Measurements from ENCODE around the gene ACSF2. TPM values are rescaled to one million over a fixed set of nuclear protein-coding genes. Genes with fewer than 3 reads are reported as not detected.

Gene ACSF2
- total RNA-seq, 1 experiment from 2014 or later = 17.2 TPM

- H3K4me3 ChIP-seq (ENCODE audit: low read depth in 2 of 2, low read length in 2 of 2) = no peak overlapping the region
- no peaks in the 10 kb centered on the region for H3K4me1 ChIP-seq (ENCODE audit: control insufficient read depth, insufficient read depth, low read length)
- intact Hi-C loops (cut with micrococcal nuclease; ENCODE audit: unreplicated experiment) (no loop called here), in situ Hi-C loops (cut with HindIII; ENCODE audit: low pct_unique_long_range_greater_than_20kb, low sequenced_read_pairs) (no loop called here)
- CTCF ChIA-PET = no interaction called here
- DNase-seq (ENCODE audit: low read depth, low spot score) (no peak), ATAC-seq (no peak)
- no peaks in the 10 kb centered on the region for H3K9me3 ChIP-seq (ENCODE audit: control insufficient read depth, insufficient read depth, low read depth, low read length)
- TF ChIP-seq CTCF (IDR thresholded peaks at IDR 0.05) (no peak), POLR2AphosphoS5 (IDR thresholded peaks at IDR 0.05; ENCODE audit: low read depth, low read length) (no peak), TCF7L2 (IDR thresholded peaks at IDR 0.05; ENCODE audit: low read depth, low read length) (no peak), SIN3A (IDR thresholded peaks at IDR 0.05; ENCODE audit: borderline replicate concordance, insufficient read depth, low read depth, low read length) (no peak)
- TF ChIP-seq, protein P1, sequence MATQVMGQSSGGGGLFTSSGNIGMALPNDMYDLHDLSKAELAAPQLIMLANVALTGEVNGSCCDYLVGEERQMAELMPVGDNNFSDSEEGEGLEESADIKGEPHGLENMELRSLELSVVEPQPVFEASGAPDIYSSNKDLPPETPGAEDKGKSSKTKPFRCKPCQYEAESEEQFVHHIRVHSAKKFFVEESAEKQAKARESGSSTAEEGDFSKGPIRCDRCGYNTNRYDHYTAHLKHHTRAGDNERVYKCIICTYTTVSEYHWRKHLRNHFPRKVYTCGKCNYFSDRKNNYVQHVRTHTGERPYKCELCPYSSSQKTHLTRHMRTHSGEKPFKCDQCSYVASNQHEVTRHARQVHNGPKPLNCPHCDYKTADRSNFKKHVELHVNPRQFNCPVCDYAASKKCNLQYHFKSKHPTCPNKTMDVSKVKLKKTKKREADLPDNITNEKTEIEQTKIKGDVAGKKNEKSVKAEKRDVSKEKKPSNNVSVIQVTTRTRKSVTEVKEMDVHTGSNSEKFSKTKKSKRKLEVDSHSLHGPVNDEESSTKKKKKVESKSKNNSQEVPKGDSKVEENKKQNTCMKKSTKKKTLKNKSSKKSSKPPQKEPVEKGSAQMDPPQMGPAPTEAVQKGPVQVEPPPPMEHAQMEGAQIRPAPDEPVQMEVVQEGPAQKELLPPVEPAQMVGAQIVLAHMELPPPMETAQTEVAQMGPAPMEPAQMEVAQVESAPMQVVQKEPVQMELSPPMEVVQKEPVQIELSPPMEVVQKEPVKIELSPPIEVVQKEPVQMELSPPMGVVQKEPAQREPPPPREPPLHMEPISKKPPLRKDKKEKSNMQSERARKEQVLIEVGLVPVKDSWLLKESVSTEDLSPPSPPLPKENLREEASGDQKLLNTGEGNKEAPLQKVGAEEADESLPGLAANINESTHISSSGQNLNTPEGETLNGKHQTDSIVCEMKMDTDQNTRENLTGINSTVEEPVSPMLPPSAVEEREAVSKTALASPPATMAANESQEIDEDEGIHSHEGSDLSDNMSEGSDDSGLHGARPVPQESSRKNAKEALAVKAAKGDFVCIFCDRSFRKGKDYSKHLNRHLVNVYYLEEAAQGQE (IDR thresholded peaks at IDR 0.05; ENCODE audit: insufficient read depth in 1 of 2, low read depth in 2 of 2, low read length in 1 of 2) = no peak
- no peak overlapping the region for H3K27ac ChIP-seq (ENCODE audit: low read length)
- peaks cover 32% of the 10 kb centered on the region for H3K36me3 ChIP-seq (ENCODE audit: control insufficient read depth, insufficient read depth, low read length)
- BruUV-seq (replicated peaks) = no TSS peak
- no peaks in the 10 kb centered on the region for H3K27me3 ChIP-seq (ENCODE audit: control insufficient read depth, insufficient read depth, low read length)
- POLR2A ChIA-PET = interaction anchor here (0.8 kb wide), 1 partner anchor 278 kb away, joined by 3 read pairs; no protein-coding TSS in a partner anchor
Measured at GRCh38 chr17:50382931-50383330, 43.1 kb upstream of the ACSF2 start.

DNA sequence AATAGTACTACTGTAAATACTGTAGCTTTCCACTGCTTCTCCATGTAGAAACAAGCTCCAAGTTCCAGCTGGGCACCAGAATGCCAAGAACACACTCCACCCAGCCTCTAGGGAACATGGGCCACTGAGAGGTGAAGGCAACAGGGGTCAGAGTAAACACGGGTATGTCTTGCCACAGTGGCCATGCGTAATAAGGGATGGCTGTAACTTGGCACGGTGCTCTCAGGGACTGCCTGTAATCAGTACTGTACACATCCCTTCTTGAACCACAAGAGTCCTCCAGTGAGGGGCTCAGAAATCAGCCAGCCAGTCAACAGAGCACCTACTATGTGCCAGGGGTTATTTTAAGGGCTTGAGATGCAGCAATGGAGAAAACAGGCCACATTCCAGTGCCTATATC lies 39.5 kb upstream of the ACSF2 start:
- no peaks in the 10 kb centered on the region for H3K4me1 ChIP-seq (ENCODE audit: control insufficient read depth, insufficient read depth, low read length)
- ChIA-PET CTCF (no interaction called here), POLR2A (no interaction called here)
- no peak for ATAC-seq
- DNase-seq (ENCODE audit: low read depth, low spot score) = no peak
- no peaks in the 10 kb centered on the region for H3K27me3 ChIP-seq (ENCODE audit: control insufficient read depth, insufficient read depth, low read length)
- H3K9me3 ChIP-seq (ENCODE audit: control insufficient read depth, insufficient read depth, low read depth, low read length) = no peaks in the 10 kb centered on the region
- H3K27ac ChIP-seq (ENCODE audit: low read length) = no peak overlapping the region
- H3K36me3 ChIP-seq (ENCODE audit: control insufficient read depth, insufficient read depth, low read length) = peaks cover 51% of the 10 kb centered on the region
- in situ Hi-C loops (cut with HindIII; ENCODE audit: low pct_unique_long_range_greater_than_20kb, low sequenced_read_pairs) = no loop called here
- no peak for TF ChIP-seq TCF7L2 (IDR thresholded peaks at IDR 0.05; ENCODE audit: low read depth, low read length)
- no peak for TF ChIP-seq SIN3A (IDR thresholded peaks at IDR 0.05; ENCODE audit: borderline replicate concordance, insufficient read depth, low read depth, low read length)
- TF ChIP-seq, protein P1 (IDR thresholded peaks at IDR 0.05; ENCODE audit: insufficient read depth in 1 of 2, low read depth in 2 of 2, low read length in 1 of 2) = no peak
- no peak for TF ChIP-seq POLR2AphosphoS5 (IDR thresholded peaks at IDR 0.05; ENCODE audit: low read depth, low read length)
- no peak for TF ChIP-seq CTCF (IDR thresholded peaks at IDR 0.05)
- H3K4me3 ChIP-seq (ENCODE audit: low read depth in 2 of 2, low read length in 2 of 2) = no peak overlapping the region
- no TSS peak for BruUV-seq (replicated peaks)
- intact Hi-C loops (cut with micrococcal nuclease; ENCODE audit: unreplicated experiment) = no loop called here

All from Panc1 (cell line).